Measurements from ENCODE around the gene CCDC24. TPM values are rescaled to one million over a fixed set of nuclear protein-coding genes. Genes with fewer than 3 reads are reported as not detected.

CCDC24 gene
- total and polyA plus RNA-seq, 2 of the 13 experiments (the other 11 are each of a cell fraction or from before 2014, with no cell fraction given): 1.4 to 2.9 TPM

DNA sequence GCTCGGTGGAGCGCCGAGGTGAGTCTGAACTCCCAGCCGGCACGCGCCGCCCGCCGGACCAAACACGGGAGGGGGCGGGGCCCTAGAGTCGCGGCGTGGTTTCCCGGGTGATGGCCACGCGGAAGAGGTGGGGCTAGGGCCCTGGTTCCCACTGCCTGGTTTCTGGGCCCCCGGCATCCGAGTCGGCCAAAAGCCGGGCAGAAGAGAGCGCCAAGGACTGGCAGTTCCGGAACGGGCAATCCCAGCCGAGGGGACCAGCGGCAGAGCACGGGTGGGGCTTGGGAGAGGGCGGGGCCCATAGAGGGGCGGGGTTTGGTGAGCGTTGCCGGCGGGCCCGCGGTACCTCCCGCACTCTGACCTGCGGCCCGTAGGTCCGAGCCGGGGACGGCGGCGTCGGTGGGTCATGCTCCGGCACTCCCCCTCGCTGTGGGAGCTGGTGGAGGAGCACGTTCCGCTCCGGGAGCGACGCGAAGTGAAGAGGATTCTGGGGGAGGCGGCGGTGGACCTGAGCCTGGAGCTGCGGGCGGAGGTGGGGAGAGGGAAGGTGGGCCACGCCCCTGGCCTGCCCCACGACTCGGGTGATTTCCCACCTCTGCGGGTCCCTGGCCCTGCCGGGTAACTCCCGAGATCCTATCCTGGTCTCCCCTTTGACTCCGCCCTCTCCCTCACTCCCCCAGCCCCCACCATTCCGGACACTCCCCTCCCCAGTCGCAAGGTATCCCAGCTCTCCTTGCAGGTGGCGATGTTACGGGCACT is at the start of gene CCDC24 (continued):
- TF ChIP-seq, protein P1, sequence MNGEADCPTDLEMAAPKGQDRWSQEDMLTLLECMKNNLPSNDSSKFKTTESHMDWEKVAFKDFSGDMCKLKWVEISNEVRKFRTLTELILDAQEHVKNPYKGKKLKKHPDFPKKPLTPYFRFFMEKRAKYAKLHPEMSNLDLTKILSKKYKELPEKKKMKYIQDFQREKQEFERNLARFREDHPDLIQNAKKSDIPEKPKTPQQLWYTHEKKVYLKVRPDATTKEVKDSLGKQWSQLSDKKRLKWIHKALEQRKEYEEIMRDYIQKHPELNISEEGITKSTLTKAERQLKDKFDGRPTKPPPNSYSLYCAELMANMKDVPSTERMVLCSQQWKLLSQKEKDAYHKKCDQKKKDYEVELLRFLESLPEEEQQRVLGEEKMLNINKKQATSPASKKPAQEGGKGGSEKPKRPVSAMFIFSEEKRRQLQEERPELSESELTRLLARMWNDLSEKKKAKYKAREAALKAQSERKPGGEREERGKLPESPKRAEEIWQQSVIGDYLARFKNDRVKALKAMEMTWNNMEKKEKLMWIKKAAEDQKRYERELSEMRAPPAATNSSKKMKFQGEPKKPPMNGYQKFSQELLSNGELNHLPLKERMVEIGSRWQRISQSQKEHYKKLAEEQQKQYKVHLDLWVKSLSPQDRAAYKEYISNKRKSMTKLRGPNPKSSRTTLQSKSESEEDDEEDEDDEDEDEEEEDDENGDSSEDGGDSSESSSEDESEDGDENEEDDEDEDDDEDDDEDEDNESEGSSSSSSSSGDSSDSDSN (CRISPR knock-in tag; IDR thresholded peaks at IDR 0.05): peak; percentile 75; the same call in 1 of the 2 replicates
- TF ChIP-seq ZNF124 (CRISPR knock-in tag; IDR thresholded peaks at IDR 0.05): no peak
- TF ChIP-seq, protein P2, sequence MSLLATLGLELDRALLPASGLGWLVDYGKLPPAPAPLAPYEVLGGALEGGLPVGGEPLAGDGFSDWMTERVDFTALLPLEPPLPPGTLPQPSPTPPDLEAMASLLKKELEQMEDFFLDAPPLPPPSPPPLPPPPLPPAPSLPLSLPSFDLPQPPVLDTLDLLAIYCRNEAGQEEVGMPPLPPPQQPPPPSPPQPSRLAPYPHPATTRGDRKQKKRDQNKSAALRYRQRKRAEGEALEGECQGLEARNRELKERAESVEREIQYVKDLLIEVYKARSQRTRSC (CRISPR knock-in tag; IDR thresholded peaks at IDR 0.05; ENCODE audit: low read depth): 0 out of 2 replicates have a peak, but pooled peaks have one; percentile 81
- TF ChIP-seq YEATS4 (CRISPR knock-in tag; IDR thresholded peaks at IDR 0.05; ENCODE audit: borderline replicate concordance): 0 out of 2 replicates have a peak, but pooled peaks have one; percentile 54
- TF ChIP-seq AKAP8 (CRISPR knock-in tag; IDR thresholded peaks at IDR 0.05): peak; percentile 97
- no peak for TF ChIP-seq SP1 (IDR thresholded peaks at IDR 0.05)
- peak; percentile 63 for TF ChIP-seq SP1 (CRISPR knock-in tag; IDR thresholded peaks at IDR 0.05)
- peak; percentile 13; the same call in 1 of the 2 replicates for TF ChIP-seq HNF4A (CRISPR knock-in tag; IDR thresholded peaks at IDR 0.05)
- TF ChIP-seq PITX1 (CRISPR knock-in tag; IDR thresholded peaks at IDR 0.05): peak; percentile 38; the same call in 1 of the 2 replicates
- TF ChIP-seq, protein P3, sequence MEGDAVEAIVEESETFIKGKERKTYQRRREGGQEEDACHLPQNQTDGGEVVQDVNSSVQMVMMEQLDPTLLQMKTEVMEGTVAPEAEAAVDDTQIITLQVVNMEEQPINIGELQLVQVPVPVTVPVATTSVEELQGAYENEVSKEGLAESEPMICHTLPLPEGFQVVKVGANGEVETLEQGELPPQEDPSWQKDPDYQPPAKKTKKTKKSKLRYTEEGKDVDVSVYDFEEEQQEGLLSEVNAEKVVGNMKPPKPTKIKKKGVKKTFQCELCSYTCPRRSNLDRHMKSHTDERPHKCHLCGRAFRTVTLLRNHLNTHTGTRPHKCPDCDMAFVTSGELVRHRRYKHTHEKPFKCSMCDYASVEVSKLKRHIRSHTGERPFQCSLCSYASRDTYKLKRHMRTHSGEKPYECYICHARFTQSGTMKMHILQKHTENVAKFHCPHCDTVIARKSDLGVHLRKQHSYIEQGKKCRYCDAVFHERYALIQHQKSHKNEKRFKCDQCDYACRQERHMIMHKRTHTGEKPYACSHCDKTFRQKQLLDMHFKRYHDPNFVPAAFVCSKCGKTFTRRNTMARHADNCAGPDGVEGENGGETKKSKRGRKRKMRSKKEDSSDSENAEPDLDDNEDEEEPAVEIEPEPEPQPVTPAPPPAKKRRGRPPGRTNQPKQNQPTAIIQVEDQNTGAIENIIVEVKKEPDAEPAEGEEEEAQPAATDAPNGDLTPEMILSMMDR (CRISPR knock-in tag; IDR thresholded peaks at IDR 0.05): peak; percentile 28; the same call in 1 of the 2 replicates
- TF ChIP-seq GATAD2A (CRISPR knock-in tag; IDR thresholded peaks at IDR 0.05): 0 out of 2 replicates have a peak, but pooled peaks have one; percentile 23
- peak; percentile 78; the same call in 1 of the 2 replicates for TF ChIP-seq SALL1 (CRISPR knock-in tag; IDR thresholded peaks at IDR 0.05)
- no peak for TF ChIP-seq ZNF33B (CRISPR knock-in tag; IDR thresholded peaks at IDR 0.05)
- no peak for TF ChIP-seq NR3C1 (CRISPR knock-in tag; IDR thresholded peaks at IDR 0.05)
- TF ChIP-seq, protein P4, sequence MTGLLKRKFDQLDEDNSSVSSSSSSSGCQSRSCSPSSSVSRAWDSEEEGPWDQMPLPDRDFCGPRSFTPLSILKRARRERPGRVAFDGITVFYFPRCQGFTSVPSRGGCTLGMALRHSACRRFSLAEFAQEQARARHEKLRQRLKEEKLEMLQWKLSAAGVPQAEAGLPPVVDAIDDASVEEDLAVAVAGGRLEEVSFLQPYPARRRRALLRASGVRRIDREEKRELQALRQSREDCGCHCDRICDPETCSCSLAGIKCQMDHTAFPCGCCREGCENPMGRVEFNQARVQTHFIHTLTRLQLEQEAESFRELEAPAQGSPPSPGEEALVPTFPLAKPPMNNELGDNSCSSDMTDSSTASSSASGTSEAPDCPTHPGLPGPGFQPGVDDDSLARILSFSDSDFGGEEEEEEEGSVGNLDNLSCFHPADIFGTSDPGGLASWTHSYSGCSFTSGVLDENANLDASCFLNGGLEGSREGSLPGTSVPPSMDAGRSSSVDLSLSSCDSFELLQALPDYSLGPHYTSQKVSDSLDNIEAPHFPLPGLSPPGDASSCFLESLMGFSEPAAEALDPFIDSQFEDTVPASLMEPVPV (CRISPR knock-in tag; IDR thresholded peaks at IDR 0.05): peak; percentile 65; the same call in 1 of the 2 replicates
- TF ChIP-seq SAFB2 (CRISPR knock-in tag; IDR thresholded peaks at IDR 0.05; ENCODE audit: borderline replicate concordance, low read depth): peak; percentile 18; the same call in 1 of the 2 replicates
- peak; percentile 64; the same call in 1 of the 2 replicates for TF ChIP-seq TBX2 (CRISPR knock-in tag; IDR thresholded peaks at IDR 0.05; ENCODE audit: borderline replicate concordance)
- no peak for TF ChIP-seq NFIC (IDR thresholded peaks at IDR 0.05; ENCODE audit: low read length)
- TF ChIP-seq KLF16 (CRISPR knock-in tag; IDR thresholded peaks at IDR 0.05): peak; percentile 44 to 54; a peak in 1 of 4 replicates
- peak; percentile 75; the same call in 1 of the 2 replicates for TF ChIP-seq ZSCAN22 (CRISPR knock-in tag; IDR thresholded peaks at IDR 0.05)
- TF ChIP-seq GABPA (IDR thresholded peaks at IDR 0.05; ENCODE audit: low read depth, low read length): peak; percentile 41
- peak; percentile 71 for TF ChIP-seq GABPA (CRISPR knock-in tag; IDR thresholded peaks at IDR 0.05; ENCODE audit: low read depth)
- peak; percentile 70; the same call in 1 of the 2 replicates for TF ChIP-seq SRY (CRISPR knock-in tag; IDR thresholded peaks at IDR 0.05)
- no peak for TF ChIP-seq ZNF724P (CRISPR knock-in tag; IDR thresholded peaks at IDR 0.05; ENCODE audit: borderline replicate concordance)
- TF ChIP-seq ZNF556 (CRISPR knock-in tag; IDR thresholded peaks at IDR 0.05; ENCODE audit: borderline replicate concordance): peak; percentile 67; the same call in 1 of the 2 replicates

All from HepG2 (cell line).